NOMO-1 treated with DMSO at 0.1 percent for 48 hours (cell line): ENCODE results near the gene ZFX.
A peak's percentile ranks its signal among the peaks of the same experiment; 100 is the strongest.

ENCODE experiments used
- DNase-seq: peaks from one replicate; lab custom pipeline; 2025; ENCODE audit not compliant: unreplicated experiment; lab: John Stamatoyannopoulos, UW

ZFX gene

DNA sequence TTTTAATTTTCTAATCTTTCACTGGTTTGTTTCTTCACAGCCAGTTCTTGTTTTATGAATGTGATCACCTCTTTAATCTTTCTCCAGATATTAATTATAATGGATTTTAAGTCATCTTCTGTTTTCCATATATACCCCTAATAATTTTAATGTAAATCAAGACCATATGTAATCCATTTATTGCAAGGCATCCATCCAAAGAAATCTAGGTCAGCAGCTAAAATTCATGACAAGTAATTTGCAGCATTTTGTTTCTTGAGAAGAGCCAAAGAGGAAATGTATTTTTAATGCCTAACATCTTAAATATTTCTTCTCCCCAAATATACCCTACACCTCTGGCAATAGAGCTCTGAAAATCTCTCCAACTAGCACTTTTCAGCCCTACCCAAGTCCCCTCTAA, 83.3 kb downstream of the ZFX start:
- DNase-seq, result no peak

- DNase-seq, result no peak
These were observed 85.7 kb downstream of the ZFX start for GRCh38 chrX:24235084-24235710.

GRCh38 chrX:24241822-24242648, 92.5 kb downstream of the ZFX start:
- DNase-seq, result peak; percentile 5

DNA sequence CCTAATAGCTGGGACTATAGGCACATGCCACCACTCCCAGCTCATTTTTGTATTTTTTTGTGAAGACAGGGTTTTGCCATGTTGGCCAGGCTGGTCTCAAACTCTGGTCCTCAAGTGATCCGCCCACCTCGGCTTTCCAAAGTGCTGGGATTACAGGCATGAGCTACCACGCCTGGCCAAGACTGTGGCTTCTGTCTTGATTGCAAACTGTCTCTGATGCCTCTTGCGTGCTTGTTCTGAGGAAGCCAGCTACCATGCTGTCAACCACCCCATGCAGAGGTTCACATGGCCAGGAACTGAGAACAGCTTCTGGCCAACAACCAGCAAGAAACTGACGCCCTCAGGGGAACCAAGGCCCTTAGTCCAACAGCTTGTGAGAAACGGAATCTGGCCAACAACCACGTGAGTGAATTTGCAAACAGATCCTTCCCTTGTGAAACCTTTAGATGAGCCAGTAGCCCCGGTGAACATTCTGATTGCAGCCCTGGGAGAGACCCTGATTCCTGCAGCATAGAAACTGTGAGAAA, 93.2 kb downstream of the ZFX start:
- DNase-seq, result peak; percentile 46

DNA sequence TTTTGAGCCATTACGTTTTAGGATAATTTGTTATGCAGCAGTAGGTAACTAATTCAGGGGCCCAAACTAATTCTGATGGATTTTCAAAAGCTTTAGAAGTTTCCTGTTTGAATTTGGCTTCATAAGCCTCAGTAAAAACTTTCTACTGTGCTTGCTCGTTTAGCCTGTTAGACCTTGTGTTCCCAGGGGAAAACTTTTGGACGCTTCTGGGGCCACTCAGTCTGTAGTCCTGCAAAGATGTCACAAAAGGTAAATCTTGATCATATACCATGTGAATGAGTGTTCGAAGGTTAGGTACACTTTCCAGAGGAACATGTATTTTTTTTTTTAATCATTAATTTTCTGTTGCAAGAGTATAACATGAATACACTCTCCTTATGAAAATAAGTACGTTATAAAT, 93.7 kb downstream of the ZFX start:
- DNase-seq, result no peak

DNA sequence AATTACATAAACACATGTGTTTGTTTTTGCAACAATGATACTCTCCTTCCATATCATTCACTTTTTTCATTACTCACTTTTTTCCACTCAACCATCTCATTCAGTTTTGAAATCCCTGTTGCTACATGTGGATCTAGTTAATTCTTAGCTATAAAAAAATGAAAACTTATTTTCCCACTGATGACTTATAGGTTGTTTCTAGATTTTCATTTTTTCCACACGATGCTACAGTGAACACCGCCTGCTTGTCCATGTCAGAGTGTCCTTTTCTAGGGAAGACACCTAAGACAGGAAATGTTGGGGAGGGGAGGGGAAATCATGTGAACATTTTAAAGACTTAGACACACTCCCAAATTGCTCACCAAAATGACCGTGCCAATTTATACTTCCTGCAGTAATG, 94.2 kb downstream of the ZFX start:
- DNase-seq, result no peak

GRCh38 chrX:24245202-24245601, 95.7 kb downstream of the ZFX start:
- no peak for DNase-seq

- no peak for DNase-seq
These were observed 98.5 kb downstream of the ZFX start for GRCh38 chrX:24248042-24248441.

GRCh38 chrX:24253030-24253429, 103.5 kb downstream of the ZFX start:
- no peak for DNase-seq

DNA sequence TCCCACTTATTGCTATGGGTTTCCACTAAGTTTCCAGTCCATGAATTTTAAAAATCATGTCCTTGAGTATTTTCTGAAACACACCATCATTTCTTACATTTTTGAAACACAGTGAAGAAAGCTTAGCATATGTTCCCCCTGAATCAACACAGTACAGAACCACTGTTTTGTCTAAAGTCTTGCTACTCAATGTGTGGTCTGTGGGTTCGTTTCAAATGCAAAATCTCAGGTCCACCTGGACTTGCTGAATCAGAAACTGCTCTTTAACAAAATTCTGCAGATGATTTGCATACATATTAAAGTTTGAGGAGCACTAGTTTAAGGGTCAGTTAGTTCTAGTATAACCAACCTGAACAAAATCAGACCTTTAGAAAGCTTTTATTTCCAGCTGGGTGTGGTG, 103.9 kb downstream of the ZFX start:
- no peak for DNase-seq

DNA sequence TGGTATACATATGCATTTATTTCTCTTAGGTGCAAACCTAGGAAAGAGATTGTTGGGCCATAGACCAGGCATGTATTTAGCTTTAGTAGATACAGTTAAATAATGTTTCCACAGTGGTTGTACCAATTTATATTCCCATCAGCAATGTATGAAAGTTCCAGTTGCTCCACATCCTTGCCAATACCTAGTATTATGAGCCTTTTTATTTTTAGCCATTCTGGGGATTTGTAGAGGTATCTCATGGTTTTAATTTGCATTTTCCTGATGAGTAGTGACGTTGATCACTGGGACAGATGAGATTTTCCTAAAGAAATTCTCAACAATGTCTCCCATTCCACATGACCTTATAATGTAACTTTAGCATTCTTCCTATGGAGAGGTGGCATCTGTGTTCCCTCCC, 107.5 kb downstream of the ZFX start:
- no peak for DNase-seq

DNA sequence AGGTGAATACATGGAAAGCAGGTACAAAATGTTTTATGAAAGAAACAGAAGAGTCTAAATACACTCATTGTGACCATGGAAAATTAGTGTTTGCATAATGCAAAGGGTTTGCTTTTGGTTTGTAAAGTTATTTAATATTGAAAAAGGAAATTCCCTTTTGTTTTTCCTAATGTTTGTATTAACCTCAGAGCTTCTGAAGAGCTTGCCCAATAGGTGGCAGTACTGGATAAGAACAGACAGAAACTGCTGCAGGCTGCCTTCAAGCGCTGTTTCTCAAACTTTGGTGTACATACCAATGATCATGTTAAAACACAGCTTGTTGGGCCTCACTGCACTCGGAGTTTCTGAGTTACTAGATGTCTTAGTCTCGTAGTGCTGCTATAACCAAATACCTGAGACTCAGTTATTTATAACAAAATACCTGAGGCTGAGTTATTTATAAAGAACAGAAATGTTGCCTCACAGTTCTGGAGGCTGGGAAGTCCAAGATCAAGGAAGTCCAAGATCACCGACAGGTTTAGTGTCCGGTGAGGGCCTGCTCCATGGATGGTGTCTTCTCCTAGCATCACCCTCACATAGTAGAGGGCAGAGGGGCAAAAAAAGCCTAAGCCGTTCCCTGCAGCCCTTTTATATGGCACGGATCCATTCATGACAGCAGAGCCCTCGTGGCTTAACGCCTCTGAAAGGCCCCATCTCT, 110.2 kb downstream of the ZFX start:
- peak; percentile 62 for DNase-seq

DNA sequence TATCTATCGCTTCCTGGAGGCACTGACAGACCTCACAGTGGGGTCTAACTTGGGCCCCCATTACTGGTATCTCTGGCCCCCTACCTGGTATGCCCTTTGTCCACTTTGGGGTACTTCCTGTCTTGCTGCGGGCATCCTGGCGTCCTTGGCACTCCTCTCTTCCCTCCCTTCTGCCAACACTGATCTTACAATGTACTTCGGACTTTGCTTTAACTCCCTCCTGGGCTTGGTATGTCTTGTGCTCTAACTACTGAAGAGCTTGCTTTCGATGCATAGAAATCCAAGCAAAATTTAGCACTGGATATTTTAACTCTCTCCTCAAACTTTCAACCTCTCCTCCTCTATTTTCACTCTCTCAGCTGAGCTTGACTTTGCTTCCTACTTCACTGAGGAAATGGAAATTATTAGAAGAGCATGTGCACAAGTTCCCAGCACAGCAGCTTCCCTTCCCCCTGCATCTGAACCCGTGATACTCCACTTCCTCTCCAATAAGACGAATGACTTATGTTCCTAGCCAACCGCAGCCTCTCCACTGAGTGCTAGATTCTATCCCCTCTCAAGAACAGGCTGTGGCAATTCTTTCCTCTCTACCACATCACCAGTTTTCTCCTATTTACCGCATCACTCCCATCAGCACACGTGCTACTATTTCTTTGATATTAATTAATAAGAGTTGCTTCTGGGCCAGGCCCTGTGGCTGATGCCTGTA, 111.5 kb downstream of the ZFX start:
- DNase-seq, result peak; percentile 90

DNA sequence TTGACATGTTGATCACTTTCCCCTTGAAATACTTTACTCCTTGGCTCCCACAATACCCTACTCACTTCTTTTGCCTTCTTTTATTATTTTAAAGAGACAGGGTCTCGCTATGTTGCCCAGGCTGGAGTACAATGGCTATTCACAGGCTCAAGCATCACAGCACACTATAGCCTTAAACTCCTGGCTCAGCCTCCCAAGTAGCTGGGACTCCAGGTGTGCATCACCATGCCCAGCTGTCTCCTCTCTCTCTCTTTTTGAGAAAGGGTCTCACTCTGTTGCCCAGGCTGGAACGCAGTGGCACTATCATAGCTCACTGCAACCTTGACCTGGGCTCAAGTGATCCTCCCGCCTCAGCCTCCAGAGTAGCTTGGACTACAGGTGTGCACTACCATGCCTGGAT, 112.8 kb downstream of the ZFX start:
- DNase-seq, result no peak

GRCh38 chrX:24264383-24264782, 114.9 kb downstream of the ZFX start:
- no peak for DNase-seq
